MCF 10A (cell line): ENCODE measurements around the gene RPS18. TPM values are rescaled to one million over a fixed set of nuclear protein-coding genes. Genes with fewer than 3 reads are reported as not detected.

Experiments used
- BruUV-seq: library from RNA; stranded (reverse); fragments of 400-500 nt; replicated peaks from 2 replicates; lab custom pipeline; 2021; lab: Mats Ljungman, UMichigan
- CTCF ChIA-PET: fragments of 300-600 bp; sonication (Branson Sonifier 250); formaldehyde crosslinking; extraction: SDS; loops from one replicate; lab custom pipeline; 2021; ENCODE audit warnings: antibody characterized with exemption, inconsistent platforms; lab: Yijun Ruan, JAX
- POLR2A ChIA-PET: fragments of 300-600, 350-650 bp; sonication (Branson Sonifier 250); formaldehyde crosslinking; extraction: SDS; loops from one replicate; lab custom pipeline; 2020; ENCODE audit warnings: antibody characterized with exemption, inconsistent platforms; lab: Yijun Ruan, JAX
- DNase-seq: peaks from one replicate; pipeline ENCODE4 v3.0.0-alpha.2; 2018; ENCODE audit not compliant: unreplicated experiment
- H3K27ac Mint-ChIP-seq: one replicate; pipeline ENCODE4 v1.8.0; 2022; ENCODE audit warnings: mild to moderate bottlenecking, low read depth, mixed read lengths; ENCODE audit not compliant: unreplicated experiment
- H3K27me3 Mint-ChIP-seq: one replicate; pipeline ENCODE4 v1.8.0; 2022; ENCODE audit warnings: mixed read lengths; ENCODE audit not compliant: insufficient read depth, unreplicated experiment
- H3K36me3 Mint-ChIP-seq: one replicate; pipeline ENCODE4 v1.8.0; 2022; ENCODE audit warnings: mild to moderate bottlenecking, moderate library complexity, mixed read lengths; ENCODE audit not compliant: insufficient read depth, unreplicated experiment
- H3K4me1 Mint-ChIP-seq: one replicate; pipeline ENCODE4 v1.8.0; 2022; ENCODE audit warnings: mixed read lengths; ENCODE audit not compliant: insufficient read depth, unreplicated experiment
- H3K4me3 Mint-ChIP-seq: one replicate; pipeline ENCODE4 v1.8.0; 2022; ENCODE audit warnings: mild to moderate bottlenecking, moderate library complexity, mixed read lengths; ENCODE audit not compliant: unreplicated experiment
- H3K9me3 Mint-ChIP-seq: one replicate; pipeline ENCODE4 v1.8.0; 2022; ENCODE audit warnings: mixed read lengths; ENCODE audit not compliant: unreplicated experiment
- intact Hi-C: fragments of 100-400 bp; cut with micrococcal nuclease; formaldehyde crosslinking; loops from 2 replicates; pipeline ENCODE4 v1.14.1; 2022
- total RNA-seq: library from RNA; stranded (reverse); gene quantifications from 2 replicates; pipeline ENCODE4 v1.2.3, GENCODE V29; 2022
- TF ChIP-seq, protein P1 (sequence below): fragments of 200-600 bp; IDR thresholded peaks from one replicate; pipeline ENCODE4 v1.8.0; 2022; ENCODE audit warnings: antibody characterized with exemption, mild to moderate bottlenecking; ENCODE audit not compliant: unreplicated experiment

The RPS18 gene
- total RNA-seq, 1 experiment from 2014 or later: 4,063 TPM

DNA sequence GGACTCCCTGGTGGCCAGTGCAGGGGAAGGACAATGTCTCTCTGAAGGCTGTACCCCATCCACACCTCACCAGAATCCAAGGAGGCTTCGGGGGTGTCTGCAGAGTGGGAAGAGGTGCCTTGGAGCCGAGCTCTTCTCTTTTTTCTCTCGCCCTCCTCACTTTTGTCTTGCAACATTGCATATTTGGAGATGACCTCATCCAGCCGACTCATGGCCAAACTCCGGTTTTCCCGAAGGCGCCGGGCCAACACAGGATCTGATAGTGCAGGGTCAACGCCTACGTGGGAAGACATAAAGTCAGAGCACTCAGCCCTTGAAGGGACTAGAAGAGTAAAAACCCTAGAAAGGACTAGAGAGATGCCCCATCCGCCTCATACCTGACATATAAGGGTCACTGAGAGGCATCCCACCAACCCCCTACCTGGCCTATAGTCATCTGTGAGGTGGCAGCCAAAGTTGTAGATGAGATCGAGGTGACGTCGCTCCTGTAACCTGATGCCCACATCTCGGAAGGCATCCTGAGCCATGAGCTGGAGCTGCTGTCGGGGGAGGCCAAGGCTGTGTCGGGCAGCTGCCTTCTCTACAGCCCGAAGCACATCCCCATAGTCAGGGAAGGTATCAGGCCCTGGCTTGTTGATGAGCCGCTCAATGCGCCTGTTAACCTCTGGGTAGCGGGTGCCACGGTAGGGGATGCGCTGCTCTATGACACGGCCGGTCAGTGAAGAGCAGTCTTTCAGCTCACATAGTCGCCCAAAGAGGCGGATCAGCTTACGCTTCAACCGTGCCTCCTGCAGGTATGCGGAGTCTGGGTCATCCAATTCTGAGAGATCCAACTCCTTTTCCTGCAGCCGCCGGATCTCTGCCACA, 48.7 kb downstream of the RPS18 start:
- TSS peak; percentile 67 for BruUV-seq
- Mint-ChIP-seq H3K27ac (peak overlapping the region; percentile 80), H3K9me3 (no peaks in the 10 kb centered on the region), H3K4me1 (peaks cover 61% of the 10 kb centered on the region), H3K27me3 (no peaks in the 10 kb centered on the region), H3K36me3 (peaks cover 58% of the 10 kb centered on the region), H3K4me3 (peak overlapping the region; percentile 81)
- TF ChIP-seq, protein P1, sequence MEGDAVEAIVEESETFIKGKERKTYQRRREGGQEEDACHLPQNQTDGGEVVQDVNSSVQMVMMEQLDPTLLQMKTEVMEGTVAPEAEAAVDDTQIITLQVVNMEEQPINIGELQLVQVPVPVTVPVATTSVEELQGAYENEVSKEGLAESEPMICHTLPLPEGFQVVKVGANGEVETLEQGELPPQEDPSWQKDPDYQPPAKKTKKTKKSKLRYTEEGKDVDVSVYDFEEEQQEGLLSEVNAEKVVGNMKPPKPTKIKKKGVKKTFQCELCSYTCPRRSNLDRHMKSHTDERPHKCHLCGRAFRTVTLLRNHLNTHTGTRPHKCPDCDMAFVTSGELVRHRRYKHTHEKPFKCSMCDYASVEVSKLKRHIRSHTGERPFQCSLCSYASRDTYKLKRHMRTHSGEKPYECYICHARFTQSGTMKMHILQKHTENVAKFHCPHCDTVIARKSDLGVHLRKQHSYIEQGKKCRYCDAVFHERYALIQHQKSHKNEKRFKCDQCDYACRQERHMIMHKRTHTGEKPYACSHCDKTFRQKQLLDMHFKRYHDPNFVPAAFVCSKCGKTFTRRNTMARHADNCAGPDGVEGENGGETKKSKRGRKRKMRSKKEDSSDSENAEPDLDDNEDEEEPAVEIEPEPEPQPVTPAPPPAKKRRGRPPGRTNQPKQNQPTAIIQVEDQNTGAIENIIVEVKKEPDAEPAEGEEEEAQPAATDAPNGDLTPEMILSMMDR: no peak
- ChIA-PET CTCF (interaction anchor here (0.5 to 1.0 kb wide), 5 partner anchors 17 to 174 kb away, joined by 3 read pairs; no protein-coding TSS in a partner anchor), POLR2A (interaction anchor here (0.6 to 1.8 kb wide), 7 partner anchors 8 to 256 kb away, joined by 3 to 6 read pairs (median 3); partner anchors contain the start of gene B3GALT4)
- peak; percentile 88 for DNase-seq
- intact Hi-C loops: no loop called here

DNA sequence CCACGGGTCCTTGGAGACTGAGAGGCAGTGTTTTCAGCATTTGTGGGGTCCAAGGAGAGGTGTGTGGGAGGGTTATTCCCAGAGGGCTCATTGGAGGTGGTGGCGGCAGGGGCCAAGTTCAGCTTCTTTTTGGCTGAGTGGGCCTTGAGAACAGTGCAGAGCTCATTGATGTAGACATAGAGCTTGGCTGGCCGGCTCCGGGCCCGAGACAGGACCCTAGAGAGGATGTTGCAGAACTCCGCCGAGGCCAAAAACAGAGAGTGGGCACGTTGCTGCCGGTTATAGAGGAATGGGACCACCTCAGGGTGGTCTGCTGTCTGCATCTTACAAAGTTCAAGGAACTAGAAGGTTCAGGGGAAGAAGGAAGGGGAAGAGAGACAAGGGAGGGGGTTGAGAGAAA, 49.4 kb downstream of the RPS18 start:
- no peaks in the 10 kb centered on the region for H3K9me3 Mint-ChIP-seq
- peak overlapping the region; percentile 81 for H3K4me3 Mint-ChIP-seq
- peak overlapping the region; percentile 80 for H3K27ac Mint-ChIP-seq
- TF ChIP-seq, protein P1: no peak
- POLR2A ChIA-PET: interaction anchor here (1.4 to 1.8 kb wide), 3 partner anchors 24 to 72 kb away, joined by 4 to 6 read pairs (median 6); partner anchors contain the start of gene B3GALT4
- peaks cover 51% of the 10 kb centered on the region for H3K36me3 Mint-ChIP-seq
- DNase-seq: no peak
- intact Hi-C loops: no loop called here
- no peaks in the 10 kb centered on the region for H3K27me3 Mint-ChIP-seq
- BruUV-seq: no TSS peak
- peaks cover 58% of the 10 kb centered on the region for H3K4me1 Mint-ChIP-seq
- CTCF ChIA-PET: interaction anchor here (0.5 to 1.0 kb wide), 3 partner anchors 16 to 90 kb away, joined by 3 read pairs; no protein-coding TSS in a partner anchor

DNA sequence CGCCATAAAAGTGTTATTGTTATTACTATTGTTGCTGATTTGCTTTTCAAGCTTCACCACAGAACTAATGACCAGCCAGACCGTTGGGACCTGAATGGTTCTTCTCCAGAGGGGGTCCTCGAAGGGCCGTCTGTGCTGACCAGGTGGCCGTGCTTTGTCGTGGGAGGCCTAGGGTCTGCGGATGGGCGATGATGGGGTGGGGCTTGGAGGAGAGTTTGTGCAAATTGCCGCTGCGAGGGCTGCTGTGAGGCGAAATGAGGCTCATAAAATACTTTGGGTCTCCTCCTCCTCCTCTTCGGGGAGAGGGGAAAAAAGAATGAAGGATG, 51.7 kb downstream of the RPS18 start:
- Mint-ChIP-seq H3K9me3 (no peaks in the 10 kb centered on the region), H3K27me3 (no peaks in the 10 kb centered on the region), H3K27ac (peak overlapping the region; percentile 94), H3K4me1 (peaks cover 47% of the 10 kb centered on the region), H3K36me3 (peaks cover 34% of the 10 kb centered on the region), H3K4me3 (peak overlapping the region; percentile 81)
- ChIA-PET CTCF (interaction anchor here (0.6 to 1.5 kb wide), 3 partner anchors 20 to 1554 kb away, joined by 3 to 6 read pairs (median 5); no protein-coding TSS in a partner anchor), POLR2A (interaction anchor here (0.6 to 1.0 kb wide), 4 partner anchors 15 to 1115 kb away, joined by 3 read pairs; no protein-coding TSS in a partner anchor)
- no peak for DNase-seq
- TF ChIP-seq, protein P1: no peak
- intact Hi-C loops: no loop called here
- no TSS peak for BruUV-seq

DNA sequence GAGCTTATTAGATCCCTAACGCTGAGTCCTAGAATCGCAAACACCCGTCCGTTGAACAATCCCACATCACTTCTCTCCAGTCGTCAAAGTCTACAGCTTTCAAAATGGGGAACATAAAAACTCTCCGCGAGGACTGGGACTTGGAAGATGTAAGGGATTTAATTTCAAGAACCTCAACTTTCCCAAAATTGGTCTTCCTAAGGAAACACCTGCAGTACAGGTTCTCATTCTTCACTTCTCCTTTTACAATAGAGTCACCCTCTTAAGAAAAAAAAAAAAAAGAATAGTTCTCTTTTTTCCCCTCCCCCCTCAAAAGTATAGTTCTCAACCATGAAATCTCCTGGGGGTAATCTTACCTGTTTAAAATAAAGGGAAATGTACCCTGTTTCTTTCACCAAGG, 52.2 kb downstream of the RPS18 start:
- TF ChIP-seq, protein P1: no peak
- CTCF ChIA-PET: interaction anchor here (0.6 to 1.5 kb wide), 5 partner anchors 19 to 1554 kb away, joined by 3 to 5 read pairs (median 3); no protein-coding TSS in a partner anchor
- BruUV-seq: no TSS peak
- POLR2A ChIA-PET: interaction anchor here (0.5 to 1.0 kb wide), 2 partner anchors 21 to 1196 kb away, joined by 3 read pairs; partner anchors contain the start of gene ATF6B
- H3K4me3 Mint-ChIP-seq: peak overlapping the region; percentile 81
- H3K27ac Mint-ChIP-seq: no peak overlapping the region
- no peak for DNase-seq
- H3K4me1 Mint-ChIP-seq: peaks cover 46% of the 10 kb centered on the region
- no peaks in the 10 kb centered on the region for H3K27me3 Mint-ChIP-seq
- H3K36me3 Mint-ChIP-seq: peaks cover 28% of the 10 kb centered on the region
- no peaks in the 10 kb centered on the region for H3K9me3 Mint-ChIP-seq
- intact Hi-C loops: no loop called here
